Measurements from ENCODE around the gene LPO. TPM values are rescaled to one million over a fixed set of nuclear protein-coding genes. Genes with fewer than 3 reads are reported as not detected.

The LPO gene
- total and polyA plus RNA-seq, 2 donors (not counting 3 experiments of a cell fraction or from before 2014, with no cell fraction given), result not detected

- Histone ChIP-seq H3K9me3 (replicated peaks; ENCODE audit: control insufficient read depth, insufficient read depth, low read length) (no peaks in the 10 kb centered on the region), H3K79me2 (ENCODE audit: control insufficient read depth, insufficient read depth, low read length) (no peaks in the 10 kb centered on the region), H3K36me3 (ENCODE audit: control insufficient read depth in 2 of 2, extremely low read depth in 1 of 2, insufficient read depth in 2 of 2, low read length in 2 of 2) (no peaks in the 10 kb centered on the region), H3K4me1 (ENCODE audit: control insufficient read depth, extremely low read depth, insufficient read depth, low read length) (no peaks in the 10 kb centered on the region), H3K27ac (ENCODE audit: insufficient read depth, low read depth, low read length) (no peak overlapping the region), H3K27me3 (ENCODE audit: control insufficient read depth in 2 of 2, insufficient read depth in 2 of 2, low read length in 2 of 2) (no peaks in the 10 kb centered on the region), H3K9ac (replicated peaks; ENCODE audit: extremely low read depth, insufficient read depth, low read length) (no peak overlapping the region), H3K4me2 (ENCODE audit: insufficient read depth, low read length) (no peak overlapping the region), H3K9me1 (replicated peaks; ENCODE audit: control insufficient read depth, extremely low read depth, insufficient read depth, low read length) (no peaks in the 10 kb centered on the region), H2AFZ (ENCODE audit: low read depth, low read length) (no peak overlapping the region), H3K4me3 (replicated peaks in 1 of 3; ENCODE audit: insufficient read depth in 1 of 3, low read depth in 1 of 3, low read length in 3 of 3) (no peak overlapping the region), H4K20me1 (replicated peaks; ENCODE audit: control insufficient read depth, extremely low read depth, insufficient read depth, low read length) (no peaks in the 10 kb centered on the region)
- no peak for TF ChIP-seq POLR2AphosphoS5 (IDR thresholded peaks at IDR 0.05; ENCODE audit: insufficient read depth, low read depth, low read length)
- TF ChIP-seq MYC (IDR thresholded peaks at IDR 0.05; ENCODE audit: low read depth, low read length), result no peak
- no peak for TF ChIP-seq FOS (IDR thresholded peaks at IDR 0.05; ENCODE audit: borderline replicate concordance, insufficient read depth, low read length)
- no peak for TF ChIP-seq GATA2 (IDR thresholded peaks at IDR 0.05; ENCODE audit: insufficient read depth, insufficient read length, low read depth, low read length)
- TF ChIP-seq CTCF (IDR thresholded peaks at IDR 0.05; ENCODE audit: extremely low read depth in 1 of 2, insufficient read depth in 1 of 2, low read depth in 1 of 2, low read length in 2 of 2), result no peak
- no peak for TF ChIP-seq MAX (IDR thresholded peaks at IDR 0.05; ENCODE audit: insufficient read depth, insufficient read length)
- no peak for TF ChIP-seq POLR2A (IDR thresholded peaks at IDR 0.05; ENCODE audit: low read depth, low read length)
- no peak for TF ChIP-seq JUN (IDR thresholded peaks at IDR 0.05; ENCODE audit: borderline replicate concordance, insufficient read depth, insufficient read length, low read depth)
- TF ChIP-seq EZH2 (IDR thresholded peaks at IDR 0.05; ENCODE audit: borderline replicate concordance, low read depth, low read length, severe bottlenecking), result no peak
- intact Hi-C loops (cut with micrococcal nuclease) (no loop called here), dilution Hi-C loops (cut with MboI; ENCODE audit: extremely low pct_ligation_motif_present, low sequenced_read_pairs) (no loop called here)
- POLR2A ChIA-PET, result no interaction called here
- DNase-seq (ENCODE audit: low read depth, low spot score) (no peak), FAIRE-seq (no peak)
- CTCF ChIA-PET, result no interaction called here
- no TSS peak for BruUV-seq (replicated peaks)
Observed at GRCh38 chr17:58310511-58311428, 72.4 kb downstream of the LPO start.

All from endothelial cell of umbilical vein (primary cell).